ENCODE results near the gene TPRG1L.

TPRG1L gene

GRCh38 chr1:3657096-3657475 is 32.3 kb downstream of the TPRG1L start:
- no peak for DNase-seq (ENCODE audit: low spot score)
- TF ChIP-seq CTCF (IDR thresholded peaks at IDR 0.05; ENCODE audit: extremely low read depth, missing control alignments): no peak

GRCh38 chr1:3657578-3658230 is 32.9 kb downstream of the TPRG1L start:
- TF ChIP-seq CTCF (IDR thresholded peaks at IDR 0.05; ENCODE audit: extremely low read depth, missing control alignments): no peak
- no peak for DNase-seq (ENCODE audit: low spot score)

GRCh38 chr1:3658231-3658615 is 33.4 kb downstream of the TPRG1L start:
- DNase-seq (ENCODE audit: low spot score): no peak
- TF ChIP-seq CTCF (IDR thresholded peaks at IDR 0.05; ENCODE audit: extremely low read depth, missing control alignments): no peak

GRCh38 chr1:3659093-3659492 is 34.3 kb downstream of the TPRG1L start:
- DNase-seq (ENCODE audit: low spot score): no peak
- no peak for TF ChIP-seq CTCF (IDR thresholded peaks at IDR 0.05; ENCODE audit: extremely low read depth, missing control alignments)

- no peak for TF ChIP-seq CTCF (IDR thresholded peaks at IDR 0.05; ENCODE audit: extremely low read depth, missing control alignments)
- no peak for DNase-seq (ENCODE audit: low spot score)
Observed at GRCh38 chr1:3660704-3661103, 35.9 kb downstream of the TPRG1L start.

GRCh38 chr1:3661631-3662030 is 36.8 kb downstream of the TPRG1L start:
- no peak for TF ChIP-seq CTCF (IDR thresholded peaks at IDR 0.05; ENCODE audit: extremely low read depth, missing control alignments)
- DNase-seq (ENCODE audit: low spot score): no peak

GRCh38 chr1:3662080-3662671 is 37.4 kb downstream of the TPRG1L start:
- no peak for TF ChIP-seq CTCF (IDR thresholded peaks at IDR 0.05; ENCODE audit: extremely low read depth, missing control alignments)
- DNase-seq (ENCODE audit: low spot score): no peak
